GM12873 (cell line): ENCODE data around the gene DKC1.

Experiments used
- TF ChIP-seq, protein P1 (sequence below): IDR thresholded peaks from 2 replicates; pipeline ENCODE4 v1.5.1; 2012; ENCODE audit warnings: low read depth, mild to moderate bottlenecking, moderate library complexity, low read length, control low read depth; ENCODE audit not compliant: insufficient read depth; ENCODE audit errors: missing control alignments

The DKC1 gene

DNA sequence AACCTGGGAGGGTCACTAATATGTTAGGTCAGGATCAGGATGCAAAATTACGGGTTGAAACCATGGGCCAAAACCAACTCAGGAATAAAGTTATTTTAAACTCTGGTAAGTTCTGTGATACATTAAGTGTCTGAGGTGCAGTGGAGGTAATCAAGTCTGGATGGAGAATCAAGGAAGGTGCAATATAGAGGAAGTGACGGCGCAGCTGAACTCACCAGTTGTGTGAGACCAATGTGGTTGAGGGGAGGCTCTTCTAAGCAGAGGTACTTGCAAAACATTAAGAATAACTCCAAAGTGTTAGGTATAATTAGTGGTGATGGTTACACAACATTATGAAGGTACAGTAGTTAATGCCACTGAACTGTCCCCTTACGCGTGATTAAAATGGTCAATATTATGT, 31.5 kb upstream of the DKC1 start:
- TF ChIP-seq, protein P1, sequence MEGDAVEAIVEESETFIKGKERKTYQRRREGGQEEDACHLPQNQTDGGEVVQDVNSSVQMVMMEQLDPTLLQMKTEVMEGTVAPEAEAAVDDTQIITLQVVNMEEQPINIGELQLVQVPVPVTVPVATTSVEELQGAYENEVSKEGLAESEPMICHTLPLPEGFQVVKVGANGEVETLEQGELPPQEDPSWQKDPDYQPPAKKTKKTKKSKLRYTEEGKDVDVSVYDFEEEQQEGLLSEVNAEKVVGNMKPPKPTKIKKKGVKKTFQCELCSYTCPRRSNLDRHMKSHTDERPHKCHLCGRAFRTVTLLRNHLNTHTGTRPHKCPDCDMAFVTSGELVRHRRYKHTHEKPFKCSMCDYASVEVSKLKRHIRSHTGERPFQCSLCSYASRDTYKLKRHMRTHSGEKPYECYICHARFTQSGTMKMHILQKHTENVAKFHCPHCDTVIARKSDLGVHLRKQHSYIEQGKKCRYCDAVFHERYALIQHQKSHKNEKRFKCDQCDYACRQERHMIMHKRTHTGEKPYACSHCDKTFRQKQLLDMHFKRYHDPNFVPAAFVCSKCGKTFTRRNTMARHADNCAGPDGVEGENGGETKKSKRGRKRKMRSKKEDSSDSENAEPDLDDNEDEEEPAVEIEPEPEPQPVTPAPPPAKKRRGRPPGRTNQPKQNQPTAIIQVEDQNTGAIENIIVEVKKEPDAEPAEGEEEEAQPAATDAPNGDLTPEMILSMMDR, result no peak

DNA sequence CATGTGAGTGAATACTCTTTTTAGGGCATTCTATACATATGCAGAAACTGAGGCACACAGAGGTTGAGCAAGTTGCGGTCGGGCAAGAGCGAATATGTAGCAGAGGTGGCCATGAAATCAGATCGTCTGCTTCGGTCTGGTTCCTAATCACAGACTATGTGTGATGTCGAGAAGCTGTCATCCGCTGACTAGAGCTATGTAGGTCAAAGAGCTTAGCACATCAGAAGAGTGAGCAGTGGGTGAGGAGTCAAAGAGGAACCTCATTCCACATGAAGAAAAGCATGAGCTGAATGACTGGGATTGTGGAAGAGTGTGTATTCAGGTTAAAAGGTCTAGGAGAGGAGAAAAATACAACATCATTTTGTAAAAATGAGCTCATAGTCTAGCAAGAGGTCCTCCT, 30.8 kb upstream of the DKC1 start:
- TF ChIP-seq, protein P1, result no peak

DNA sequence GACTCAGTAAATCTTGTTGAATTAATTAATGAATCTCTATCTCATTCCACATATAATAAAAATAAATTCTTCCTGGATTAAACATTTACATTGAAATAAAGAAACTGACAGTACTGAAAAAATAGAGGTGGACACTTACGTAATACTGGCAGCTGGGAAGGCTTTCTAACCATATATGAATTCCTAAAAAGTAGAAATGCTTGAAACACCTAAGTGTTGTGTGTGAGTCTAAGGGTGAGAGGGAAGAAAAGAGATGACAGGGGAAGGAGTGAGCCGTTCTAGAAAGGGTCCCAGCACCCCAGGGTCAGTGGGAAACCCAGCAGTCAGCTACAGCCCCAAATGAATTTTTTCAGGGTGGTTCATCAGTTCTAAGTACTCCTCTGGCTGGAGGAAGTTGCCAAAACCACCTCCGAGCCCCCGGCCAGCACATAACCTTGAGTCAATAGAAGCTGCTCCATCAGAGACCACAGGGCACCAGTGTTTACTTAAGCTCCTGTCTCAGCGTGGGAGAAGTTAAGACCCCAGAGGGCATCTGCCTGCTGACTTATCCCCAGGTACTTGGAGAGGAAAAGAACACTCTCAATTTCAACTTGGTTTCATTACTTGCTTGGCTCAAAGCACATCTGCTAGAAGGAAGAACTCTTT, 30.1 kb upstream of the DKC1 start:
- TF ChIP-seq, protein P1, result no peak

DNA sequence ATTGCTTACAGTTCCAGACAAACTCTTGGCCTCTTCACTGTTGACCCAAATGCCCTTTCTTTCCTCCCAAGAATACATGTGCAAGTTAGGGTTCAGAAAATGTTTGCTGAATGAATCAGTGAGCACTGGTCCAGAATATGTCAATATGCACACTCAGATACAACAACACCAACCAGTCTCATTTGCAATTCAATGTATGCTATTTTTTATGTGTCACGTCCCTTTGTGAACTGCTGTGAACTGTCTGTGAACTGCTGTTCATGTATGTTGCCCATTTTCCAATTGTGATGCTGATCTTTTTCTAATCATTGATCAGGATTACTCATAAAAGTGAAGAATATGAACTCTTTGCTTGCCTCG, 29.6 kb upstream of the DKC1 start:
- TF ChIP-seq, protein P1, result no peak

DNA sequence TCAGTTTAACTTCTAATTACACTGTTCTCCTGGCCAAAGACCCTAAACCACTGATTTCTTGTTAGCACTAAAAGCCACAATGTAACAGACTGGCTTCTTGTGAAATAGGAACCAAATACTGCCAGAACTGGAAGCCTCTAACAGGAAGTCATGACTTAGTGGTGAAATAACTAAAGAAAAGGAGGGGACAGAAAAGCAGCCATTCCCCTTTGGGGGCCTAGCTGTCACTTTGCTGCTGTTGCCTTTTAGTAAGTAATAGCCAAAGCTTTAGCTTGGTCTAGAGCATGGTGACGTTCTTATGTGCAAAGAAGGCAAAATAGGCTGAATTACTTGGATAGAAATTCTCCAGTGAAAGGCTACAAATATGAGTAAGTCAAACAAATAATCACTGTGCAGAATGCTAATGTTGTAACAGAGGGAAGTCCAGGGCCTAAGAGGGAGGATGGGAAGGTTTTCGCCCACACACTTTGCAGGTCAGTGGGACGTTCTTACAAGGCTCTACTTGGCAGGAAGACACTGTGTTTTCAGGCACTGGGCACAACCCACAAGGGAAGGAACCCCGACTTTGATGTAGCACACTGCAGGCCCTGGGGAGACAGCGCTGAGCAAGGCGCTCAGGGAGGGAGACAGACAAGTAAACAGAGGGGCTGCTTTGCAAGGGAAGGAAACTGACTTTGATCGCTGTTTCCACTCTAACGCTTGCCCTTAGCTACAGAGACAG, 28.4 kb upstream of the DKC1 start:
- TF ChIP-seq, protein P1, result no peak

DNA sequence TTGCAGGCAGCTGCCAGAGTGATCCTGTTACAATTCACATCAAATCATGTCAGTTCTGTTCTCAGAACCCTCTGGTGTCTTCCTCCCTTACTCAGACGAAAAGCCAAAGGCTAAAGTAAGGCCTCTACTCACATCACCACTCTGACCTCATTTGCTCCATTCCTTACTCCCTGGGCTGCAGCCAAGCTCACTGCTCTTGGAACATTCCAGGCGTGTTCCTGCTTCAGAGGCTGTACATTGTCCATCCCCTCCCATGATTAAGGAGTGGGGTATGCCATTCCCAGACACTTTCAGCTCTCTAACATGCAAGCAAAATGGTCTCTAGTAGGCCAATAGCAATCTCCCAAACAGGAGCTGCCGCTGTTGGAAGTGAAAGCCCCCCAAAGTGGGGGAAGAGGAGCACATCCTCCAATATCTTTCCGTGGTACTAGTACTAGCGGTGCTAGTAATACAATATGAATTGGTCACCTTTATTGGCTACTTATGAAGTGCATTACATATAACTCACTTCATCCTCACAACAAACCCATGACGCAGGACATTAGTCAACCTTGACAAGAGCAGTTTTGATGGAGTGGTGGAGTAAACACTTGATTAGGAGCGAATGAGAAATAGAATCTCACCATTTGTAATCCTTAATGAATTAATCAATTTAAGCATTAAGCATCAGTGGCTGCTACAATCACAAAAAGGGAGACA, 26.8 kb upstream of the DKC1 start:
- TF ChIP-seq, protein P1, result no peak

DNA sequence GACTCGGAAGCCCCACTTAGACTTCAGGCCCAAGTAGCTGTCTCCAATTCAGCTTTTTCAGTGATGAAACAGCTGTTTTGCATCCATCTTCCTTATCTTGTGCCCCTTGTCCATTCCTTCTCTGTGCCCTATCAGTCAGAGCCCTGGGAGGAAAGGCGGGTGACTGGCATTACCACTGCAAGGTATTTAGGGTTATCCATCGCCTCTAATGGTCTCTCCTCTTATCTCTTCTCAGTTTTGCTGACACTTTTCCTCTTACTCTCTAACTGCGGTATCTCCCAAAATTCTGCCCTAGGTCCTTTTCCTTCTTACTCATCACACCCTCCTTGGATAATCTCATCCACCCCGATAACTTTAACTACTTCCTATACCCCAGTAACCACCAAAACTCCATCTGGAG, 25.5 kb upstream of the DKC1 start:
- TF ChIP-seq, protein P1, result no peak
